RKO (cell line): Measurements from ENCODE around the gene CPNE8.
"Not testable (repeated sequence)": the region's sequence is repeated elsewhere in the genome, so short reads cannot be mapped to it uniquely, and the experiment has no call there.

Experiments
- DNase-seq: peaks from one replicate; pipeline ENCODE4 v3.0.0-alpha.2; 2016; ENCODE audit warnings: low spot score

CPNE8 gene

DNA sequence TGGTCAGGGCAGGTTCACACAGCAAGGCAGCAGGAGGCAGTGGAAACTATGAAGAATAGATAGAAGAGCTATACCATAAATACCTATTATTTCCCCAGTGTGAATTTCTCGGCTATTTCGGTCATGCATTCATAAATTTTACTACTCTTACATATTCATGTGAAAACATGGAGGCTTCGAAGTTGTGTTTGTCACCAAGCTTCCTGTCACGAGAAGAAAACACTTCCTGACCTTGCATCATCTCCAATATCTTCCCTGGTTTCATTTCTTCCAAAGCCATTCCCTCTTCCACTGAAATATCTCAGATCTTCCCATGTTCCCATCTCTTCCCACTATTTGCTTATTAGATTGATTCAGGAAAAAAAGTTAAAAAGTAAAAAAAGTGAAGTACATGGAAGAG lies 80.4 kb downstream of the CPNE8 start:
- no peak for DNase-seq

DNA sequence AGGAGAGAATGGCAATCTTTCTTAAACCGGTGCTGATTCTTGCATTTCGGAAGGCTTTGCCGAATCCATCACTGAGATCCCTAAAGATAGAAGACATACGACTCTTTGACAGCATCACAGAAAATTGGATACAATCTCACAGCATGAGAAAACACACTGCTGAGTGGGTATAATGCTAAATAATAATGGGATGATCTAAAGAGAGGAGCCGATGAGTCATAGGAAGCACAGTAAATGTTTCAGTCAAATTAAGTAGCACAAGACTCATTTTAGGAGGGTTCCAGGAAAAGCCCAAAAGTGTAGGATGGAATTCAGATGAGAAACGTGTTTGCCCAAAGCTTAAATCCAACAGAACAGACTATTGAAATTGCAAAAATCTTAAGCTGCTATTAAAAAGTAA lies 81.7 kb downstream of the CPNE8 start:
- peak; percentile 17 for DNase-seq

DNA sequence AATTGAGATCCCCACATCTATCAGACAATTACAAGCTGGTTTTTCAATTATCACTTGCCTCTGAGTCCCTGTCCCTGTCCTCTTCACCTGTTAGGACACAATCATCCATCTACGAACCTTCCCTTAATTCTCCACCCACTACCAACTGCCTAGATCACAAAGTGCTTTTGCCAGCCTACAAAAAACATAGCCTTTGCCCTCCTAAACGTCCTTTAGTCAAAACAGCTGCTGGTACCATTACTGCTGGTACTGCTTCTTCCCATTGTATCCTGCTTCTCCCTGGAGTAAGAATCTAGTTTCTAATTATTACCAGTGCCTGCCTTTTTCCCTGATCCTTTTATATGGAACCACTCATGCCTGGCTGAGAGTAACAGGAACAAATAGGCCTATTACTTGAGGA lies 82.1 kb downstream of the CPNE8 start:
- DNase-seq, result no peak

DNA sequence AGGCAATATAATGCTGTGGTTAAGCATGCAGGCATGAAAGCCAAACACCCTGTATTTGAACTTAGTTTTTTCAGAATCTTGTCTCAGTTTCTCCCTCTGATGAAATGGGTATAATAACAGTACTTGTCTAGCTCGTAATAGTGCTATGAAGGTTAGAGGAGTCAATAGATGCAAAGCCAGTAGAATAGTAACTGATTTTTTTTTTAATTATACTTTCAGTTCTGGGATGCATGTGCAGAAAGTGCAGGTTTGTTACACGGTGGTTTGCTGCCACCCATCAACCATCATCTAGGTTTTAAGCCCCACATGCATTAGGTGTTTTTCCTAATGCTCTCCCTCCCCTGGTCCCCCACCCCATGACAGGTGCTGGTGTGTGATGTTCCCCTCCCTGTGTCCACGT lies 87.4 kb downstream of the CPNE8 start:
- no peak for DNase-seq

DNA sequence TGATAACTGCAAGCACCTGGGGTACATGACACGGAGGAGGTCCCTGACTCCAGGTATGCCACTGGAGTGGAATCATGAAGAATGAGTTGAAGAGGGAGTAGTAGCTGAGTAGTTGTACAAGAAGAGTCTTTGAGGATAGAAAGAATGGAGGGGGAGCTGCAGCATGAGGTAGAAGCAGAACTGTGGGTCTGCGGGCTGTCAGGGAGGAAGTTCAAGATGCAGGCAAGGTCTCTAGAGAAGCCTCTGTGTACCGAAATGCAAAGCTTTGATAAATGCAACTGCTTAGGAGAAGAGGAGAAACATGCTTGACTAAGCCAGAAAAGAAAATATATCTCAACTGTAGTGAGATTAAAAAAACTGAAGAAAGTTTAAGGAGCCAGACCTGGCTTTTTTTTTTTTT lies 91.5 kb downstream of the CPNE8 start:
- no peak for DNase-seq

DNA sequence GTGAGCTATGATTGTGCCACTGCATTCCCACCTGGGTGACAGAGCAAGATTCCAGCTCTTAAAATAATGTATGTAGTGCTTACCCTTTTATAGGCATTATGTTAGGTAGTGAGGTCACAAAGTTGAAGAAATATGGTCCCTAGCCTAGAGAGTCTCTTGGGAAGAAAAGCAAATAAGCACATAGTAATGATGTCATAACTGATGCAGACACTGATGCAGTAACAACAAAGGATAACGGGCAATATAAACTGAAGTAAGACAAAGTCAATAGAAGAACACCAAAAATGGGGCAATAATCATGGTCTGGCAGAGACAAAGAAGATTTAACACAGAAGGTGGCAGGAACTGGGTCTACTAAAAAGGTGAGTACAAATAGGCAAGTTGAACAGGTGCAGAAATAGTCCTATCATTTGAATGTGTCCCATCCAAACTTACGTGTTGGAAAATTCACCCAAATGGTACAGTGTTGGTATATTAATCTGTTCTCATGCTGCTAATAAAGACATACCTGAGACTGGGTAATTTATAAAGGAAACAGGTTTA lies 93.5 kb downstream of the CPNE8 start:
- DNase-seq, result no peak

DNA sequence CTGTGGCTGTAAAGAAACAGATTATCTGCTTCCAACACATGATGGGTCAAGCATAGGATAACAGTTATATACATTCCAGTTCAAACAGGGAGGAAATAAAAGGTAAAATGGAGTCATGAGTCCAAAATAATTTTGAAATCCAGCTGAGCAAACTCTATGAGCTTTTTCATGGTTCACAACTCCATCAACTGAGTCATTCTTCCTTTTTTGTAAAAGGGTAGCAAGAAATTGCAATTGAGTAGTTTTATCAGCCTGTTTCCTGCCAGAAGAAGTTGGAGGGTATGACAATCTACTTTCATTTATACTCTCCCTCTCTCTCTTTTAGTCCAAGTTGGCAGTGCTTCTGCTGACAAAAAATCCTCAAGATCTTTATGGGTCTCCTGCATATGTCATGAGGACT lies 95.6 kb downstream of the CPNE8 start:
- no peak for DNase-seq

DNA sequence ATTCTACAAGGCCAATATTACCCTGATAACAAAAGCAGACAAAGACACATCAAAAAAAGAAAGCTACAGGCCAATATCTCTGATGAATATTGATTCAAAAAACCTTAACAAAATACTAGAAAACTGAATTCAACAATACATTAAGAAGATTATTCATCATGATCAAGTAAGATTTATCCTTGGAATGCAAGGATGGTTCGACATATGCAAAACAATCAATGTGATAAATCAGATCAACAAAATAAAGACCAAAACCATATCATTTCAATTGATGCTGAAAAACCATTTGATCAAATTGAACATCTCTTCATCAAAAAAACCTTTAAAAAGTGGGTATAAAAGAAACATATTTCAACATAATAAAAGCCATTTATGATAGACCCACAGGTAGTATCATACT lies 117.3 kb downstream of the CPNE8 start:
- DNase-seq, result no peak

DNA sequence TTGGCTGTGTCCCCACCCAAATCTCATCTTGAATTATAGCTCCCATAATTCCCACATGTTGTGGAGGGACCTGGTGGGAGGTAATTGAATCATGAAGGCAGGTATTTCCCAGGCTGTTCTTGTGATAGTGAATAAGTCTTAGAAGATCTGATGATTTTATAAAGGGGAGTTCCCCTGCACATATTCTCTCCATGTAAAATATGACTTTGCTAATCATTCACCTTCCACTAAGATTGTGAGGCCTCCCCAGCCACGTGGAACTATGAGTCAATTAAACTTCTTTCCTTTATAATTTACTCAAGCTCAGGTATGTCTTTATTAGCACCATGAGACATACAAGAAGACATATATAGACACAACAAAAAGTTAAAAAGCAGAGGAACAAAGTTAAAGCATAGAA lies 120.0 kb downstream of the CPNE8 start:
- no peak for DNase-seq

DNA sequence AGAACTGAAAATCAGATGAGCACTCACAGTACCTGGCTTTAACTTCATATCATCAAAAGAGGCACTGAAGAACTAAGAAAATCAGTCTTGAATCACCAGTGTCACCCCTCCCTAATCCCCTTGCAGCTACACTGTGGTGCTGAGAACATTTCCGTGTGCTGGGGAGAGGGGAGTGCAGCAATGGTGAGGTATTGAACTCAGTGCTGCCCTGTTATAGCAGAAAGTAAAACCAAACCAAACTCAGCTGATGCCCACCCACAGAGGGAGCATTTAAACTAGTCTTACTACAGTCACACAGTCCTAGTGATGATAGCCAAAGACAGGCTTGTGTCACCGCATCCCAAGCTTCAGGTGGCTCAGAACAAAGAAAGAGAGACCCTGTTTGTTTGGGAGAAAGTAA lies 122.1 kb downstream of the CPNE8 start:
- no peak for DNase-seq

DNA sequence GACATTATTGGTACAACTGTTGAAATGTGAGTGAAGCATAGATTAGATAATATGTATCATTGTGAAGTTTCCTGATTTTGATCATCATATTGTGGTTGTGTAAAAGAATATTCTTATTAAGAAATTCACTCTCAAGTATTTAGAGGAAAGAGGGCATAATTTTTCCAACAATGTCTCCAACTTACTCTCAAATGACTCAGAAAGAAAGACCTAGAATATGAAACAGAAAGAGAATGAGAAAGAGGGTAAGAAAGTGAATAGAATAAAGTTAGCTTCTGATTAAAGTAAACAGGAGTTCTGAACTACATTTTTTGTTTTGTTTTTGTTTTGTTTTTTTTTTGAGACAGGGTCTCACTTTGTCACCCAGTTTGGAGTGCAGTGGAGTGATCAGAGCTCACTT lies 123.0 kb downstream of the CPNE8 start:
- DNase-seq, result no peak

DNA sequence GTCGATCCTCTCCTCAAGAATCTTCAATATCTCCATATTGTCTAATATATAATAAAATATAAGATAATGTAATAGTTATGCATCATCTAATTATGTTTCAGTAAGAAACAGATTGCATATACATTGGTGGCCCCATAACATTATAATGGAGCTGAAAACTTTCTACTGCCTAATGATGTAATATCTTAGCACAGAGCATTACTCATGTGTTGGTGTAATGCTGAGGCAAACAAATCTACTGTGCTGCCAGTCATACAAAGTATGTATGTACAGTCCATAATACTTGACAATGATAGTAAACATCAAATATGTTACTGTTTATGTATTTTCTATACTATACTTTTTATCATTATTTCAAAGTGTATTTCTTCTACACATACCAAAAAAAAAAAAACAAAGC lies 128.7 kb downstream of the CPNE8 start:
- peak; percentile 13 for DNase-seq

DNA sequence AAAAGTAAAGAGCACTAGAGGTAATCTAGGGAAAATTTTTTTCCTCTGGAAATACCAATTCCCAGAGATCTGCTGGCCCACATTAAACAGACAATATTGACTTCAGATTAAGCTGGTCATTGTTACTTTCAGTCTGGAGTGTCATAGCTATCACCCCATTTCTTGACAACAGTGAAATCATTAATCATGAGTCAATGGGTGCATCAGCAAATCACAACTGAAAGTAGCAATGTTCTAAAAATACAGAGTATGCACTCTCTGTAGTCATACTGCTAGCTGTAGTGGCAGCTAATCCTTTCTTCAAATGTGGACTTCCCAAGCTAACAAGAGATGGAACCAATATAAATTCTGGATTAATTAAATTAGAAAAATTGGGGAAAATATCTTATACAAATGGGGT lies 129.9 kb downstream of the CPNE8 start:
- peak; percentile 18 for DNase-seq

DNA sequence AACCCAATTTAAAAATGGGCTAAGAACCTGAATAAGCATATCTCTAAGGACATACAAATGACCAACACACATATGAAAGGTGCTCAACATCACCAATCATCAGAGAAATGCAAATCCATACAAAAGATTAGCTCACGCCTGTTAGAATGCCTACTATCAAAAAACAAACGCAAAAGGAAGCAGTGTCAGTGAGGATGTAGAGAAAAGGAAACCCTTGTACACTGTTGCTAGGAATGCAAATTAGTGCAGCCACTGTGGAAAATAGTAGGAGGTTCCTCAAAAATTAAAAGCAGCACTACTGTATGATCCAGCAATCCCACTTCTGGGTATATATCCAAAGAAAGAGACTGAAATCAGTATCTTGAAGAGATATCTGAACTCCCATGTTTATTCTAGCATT lies 133.0 kb downstream of the CPNE8 start:
- DNase-seq, result no peak

DNA sequence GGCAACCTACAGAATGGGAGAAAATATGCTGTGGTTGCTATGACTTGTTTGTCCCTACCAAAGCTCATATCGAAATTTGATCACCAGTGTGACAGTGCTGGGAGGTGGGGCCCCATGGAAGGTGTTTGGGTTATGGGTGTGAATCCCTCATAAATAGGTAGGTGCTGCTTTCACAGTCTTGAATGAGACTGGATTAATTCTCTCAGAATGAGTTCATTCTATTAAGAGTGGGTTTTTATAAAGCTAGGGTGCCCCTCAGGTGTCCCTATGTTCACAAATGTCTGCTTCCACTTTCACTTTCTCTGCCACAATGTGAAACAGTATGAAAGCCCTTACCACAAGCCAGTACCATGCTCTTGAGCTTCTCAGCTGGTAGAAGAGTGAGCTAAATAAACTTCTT lies 133.5 kb downstream of the CPNE8 start:
- DNase-seq, result no peak

DNA sequence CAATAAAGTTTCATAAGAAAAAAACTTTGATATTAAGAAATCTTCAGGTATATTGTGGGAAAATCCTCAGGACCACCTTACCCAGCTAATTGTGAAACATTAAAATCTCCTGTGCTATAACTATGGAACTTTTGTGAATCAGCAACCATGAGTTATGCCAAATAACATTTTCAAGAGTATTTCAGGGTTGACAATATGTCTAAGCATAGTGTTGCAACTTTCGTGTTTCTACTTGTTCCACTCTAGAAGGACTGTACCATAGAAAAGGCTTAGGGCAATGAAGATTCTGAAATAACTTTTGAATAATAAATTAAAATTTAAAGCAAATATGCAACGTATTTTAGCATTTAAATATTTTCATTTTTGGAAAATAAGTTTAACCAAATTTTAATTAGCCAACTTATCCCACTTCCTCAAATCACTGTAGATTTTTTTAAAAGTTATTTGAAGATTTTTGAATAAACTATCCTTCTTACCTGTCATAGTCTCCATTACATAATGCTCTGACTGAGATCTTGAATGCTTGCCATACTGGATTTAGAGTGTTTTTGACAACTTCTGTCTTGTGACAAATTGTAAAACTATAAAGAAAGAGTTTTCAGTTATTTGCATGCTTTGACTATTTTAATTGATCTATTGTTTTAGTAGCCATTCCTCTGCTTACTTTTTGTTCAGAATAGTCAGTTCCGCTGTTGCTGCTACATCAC lies 143.6 kb downstream of the CPNE8 start:
- no peak for DNase-seq

DNA sequence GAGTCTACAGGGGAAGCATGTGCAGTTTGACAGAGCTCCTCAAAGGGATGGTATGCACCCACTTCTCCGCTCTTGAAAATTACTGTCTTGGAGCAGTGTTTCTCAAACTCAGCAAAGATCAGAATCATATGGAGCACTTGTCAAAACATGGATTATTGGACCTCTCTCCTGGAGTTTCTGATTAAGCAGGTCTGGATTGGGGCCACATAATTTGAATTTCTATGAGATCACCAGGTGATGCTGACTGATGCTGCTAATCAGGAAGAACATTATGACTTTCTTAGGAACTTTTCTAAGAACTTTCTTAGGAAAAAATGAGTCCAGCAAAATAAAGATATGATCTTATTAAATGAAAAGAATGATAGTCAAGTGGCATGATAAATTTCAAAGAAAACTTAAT lies 144.3 kb downstream of the CPNE8 start:
- no peak for DNase-seq

DNA sequence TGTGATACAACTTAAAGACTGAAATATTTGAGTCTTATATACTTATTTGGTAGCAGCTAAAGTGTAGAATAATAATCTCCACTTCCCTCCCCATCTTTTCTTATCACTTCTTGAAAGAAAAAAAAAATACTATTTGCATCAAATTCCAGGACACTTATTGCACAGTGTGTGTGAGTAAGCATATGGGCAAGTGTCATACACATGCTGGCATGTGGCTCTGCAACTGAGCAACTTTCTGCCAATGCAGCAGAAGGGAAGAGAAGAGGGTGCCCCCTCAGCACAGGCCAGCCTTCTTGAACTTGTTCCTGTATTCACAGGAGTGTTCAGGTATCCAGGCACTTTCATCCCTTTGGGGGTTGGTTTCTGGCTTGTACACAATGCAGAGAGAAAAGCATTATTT lies 145.8 kb downstream of the CPNE8 start:
- DNase-seq, result no peak

DNA sequence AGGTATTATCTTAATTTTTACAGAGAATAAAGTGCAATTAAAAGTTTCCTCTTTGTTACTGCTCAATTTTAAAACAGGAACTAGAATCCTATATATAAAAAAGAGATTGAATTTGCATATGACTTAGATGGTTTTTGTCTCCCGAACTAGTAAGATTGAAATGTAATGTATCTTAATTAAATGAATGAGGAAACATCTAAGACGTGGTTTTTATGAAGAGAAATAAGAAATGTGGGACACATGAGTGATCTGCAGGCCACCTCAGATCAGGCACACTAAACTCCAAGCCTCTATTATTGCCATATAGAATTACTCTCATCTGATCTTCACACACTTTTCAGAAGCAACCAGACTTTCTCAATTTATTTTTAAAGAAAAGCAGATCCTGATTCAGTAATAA lies 158.6 kb downstream of the CPNE8 start:
- no peak for DNase-seq

DNA sequence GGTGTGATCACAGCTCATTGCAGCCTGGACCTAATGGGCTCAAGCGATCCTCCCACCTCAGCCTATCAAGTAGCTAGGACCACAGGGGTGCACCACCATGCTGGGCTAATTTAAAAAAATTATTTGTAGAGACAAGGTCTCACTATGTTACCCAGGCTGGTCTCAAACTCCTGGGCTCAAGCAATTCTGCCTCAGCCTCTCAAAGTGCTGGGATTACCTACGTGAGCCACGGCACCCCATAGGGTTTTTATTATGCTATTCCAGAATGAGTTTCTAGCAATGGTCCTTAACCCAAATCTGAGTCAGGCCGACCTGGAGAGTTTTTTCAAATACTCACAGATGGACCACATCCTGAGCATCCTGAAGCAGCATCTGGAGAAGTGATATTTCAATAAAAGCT lies 159.8 kb downstream of the CPNE8 start:
- no peak for DNase-seq

DNA sequence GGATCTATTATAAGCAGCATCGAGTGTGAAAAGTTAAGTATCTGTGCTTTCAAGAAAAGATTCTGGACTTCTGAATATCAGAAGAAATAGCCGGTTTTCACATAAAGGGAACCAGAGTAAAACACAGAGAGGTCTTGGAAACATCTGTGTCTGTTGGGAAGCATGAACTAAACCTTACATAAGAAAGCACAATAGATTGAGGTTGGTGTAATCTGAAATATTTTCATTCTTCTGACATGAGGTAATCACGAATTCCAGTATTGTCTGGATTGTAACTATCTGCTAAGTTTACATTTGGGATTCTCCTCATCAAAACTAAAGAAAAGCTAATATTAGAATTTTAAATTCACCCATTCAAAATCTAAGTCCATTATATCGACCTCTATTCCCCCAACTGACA lies 161.3 kb downstream of the CPNE8 start:
- no peak for DNase-seq

DNA sequence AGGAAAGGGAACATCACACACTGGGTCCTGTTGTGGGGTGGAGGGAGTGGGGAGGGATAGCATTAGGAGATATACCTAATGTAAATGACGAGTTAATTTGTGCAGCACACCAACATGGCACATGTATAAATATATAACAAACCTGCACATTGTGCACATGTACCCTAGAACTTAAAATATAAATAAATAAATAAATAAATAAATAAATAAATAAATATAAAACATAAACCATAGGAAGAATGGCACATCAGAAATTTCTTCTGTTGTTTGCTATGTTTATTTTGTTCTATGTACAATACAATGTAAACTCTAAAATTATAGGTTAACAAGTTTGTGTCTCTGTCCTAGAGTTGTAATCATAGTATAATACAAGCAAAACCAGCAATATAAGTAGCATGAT lies 162.9 kb downstream of the CPNE8 start:
- DNase-seq, result not testable (repeated sequence)

DNA sequence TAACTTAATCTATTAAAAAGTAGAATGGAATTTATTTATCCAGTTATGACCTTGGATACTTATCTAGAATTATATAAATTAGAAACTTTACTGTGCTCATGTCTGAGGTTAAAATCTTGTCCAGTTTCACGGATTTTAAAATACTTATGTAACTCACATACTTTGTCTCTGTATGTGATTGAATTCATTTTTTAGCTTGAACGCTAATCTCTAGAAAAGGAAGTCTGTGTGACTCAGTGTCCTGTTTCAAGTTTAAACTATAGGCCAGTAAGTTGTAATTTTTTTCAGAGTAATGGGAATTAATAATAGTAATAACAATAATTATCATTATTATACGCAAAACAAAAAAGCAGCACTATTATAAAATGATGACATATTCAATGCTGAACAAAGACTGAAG lies 168.6 kb downstream of the CPNE8 start:
- no peak for DNase-seq

DNA sequence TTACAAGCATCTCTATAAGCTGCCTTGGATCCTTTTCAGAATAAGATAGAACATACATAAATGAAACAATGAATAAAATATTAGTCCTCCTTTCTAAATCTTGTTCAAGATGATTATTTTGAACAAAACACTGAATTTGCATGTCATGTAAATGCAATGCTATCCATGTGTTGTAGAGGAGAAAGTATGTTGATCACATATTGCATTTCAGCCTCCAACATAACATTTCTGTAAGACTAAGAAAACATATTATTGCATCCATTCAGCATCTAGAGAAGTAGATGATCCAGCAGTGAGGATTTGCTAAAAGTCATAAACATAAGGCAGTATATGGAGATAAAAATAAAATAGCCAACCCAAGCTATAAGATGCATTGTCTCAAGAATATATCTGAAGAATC lies 172.6 kb downstream of the CPNE8 start:
- DNase-seq, result no peak

DNA sequence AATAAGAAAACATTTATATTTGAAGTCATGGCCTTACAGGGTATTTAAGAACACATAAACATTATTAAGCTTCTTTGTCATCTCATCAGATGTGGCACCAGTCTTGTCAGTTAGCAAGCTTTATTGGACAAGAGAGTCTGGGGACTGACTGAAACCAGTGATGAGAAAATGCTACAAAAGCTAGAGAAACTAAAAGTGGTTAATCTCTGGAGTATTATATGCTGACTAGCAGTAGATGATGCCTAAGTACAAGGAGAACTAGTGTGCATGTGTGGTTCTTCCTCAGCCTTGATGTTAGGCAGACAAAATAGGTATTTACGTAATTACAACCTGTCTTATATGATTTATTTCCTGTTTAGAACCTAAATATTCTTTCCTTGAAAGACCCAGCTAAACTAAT lies 176.5 kb downstream of the CPNE8 start:
- DNase-seq, result no peak
